GM12878 (cell line): Measurements from ENCODE around the gene FMN2. TPM values are rescaled to one million over a fixed set of nuclear protein-coding genes. Genes with fewer than 3 reads are reported as not detected.

Experiments
- ATAC-seq: fragments of 200-7000 bp; cut with Tn5 transposase; 3 replicates; pipeline ENCODE4 v1.9.1; 2020; ENCODE audit warnings: mild to moderate bottlenecking, moderate library complexity
- BruUV-seq: library from RNA; stranded (reverse); fragments of 400-500 nt; replicated peaks from 2 replicates; lab custom pipeline; 2021; lab: Mats Ljungman, UMichigan
- CTCF ChIA-PET: fragments of 300-600 bp; sonication (Branson Sonifier 250); formaldehyde crosslinking; extraction: SDS; loops from one replicate; lab custom pipeline; 2021; ENCODE audit warnings: inconsistent platforms; lab: Yijun Ruan, JAX
- POLR2A ChIA-PET: fragments of 350-600 bp; formaldehyde crosslinking; extraction: SDS; loops from one replicate; lab custom pipeline; 2021; ENCODE audit warnings: inconsistent platforms; lab: Charles Lee
- RAD21 ChIA-PET: fragments of 300-600 bp; sonication (Branson Sonifier 250); formaldehyde crosslinking; loops from one replicate; lab custom pipeline; 2023; ENCODE audit warnings: antibody characterized with exemption; ENCODE audit not compliant: unreplicated experiment; lab: Charles Lee
- SMC1A ChIA-PET: fragments of 300-600 bp; sonication (Branson Sonifier 250); formaldehyde crosslinking; loops from one replicate; lab custom pipeline; 2023; ENCODE audit not compliant: unreplicated experiment, uncharacterized antibody; lab: Charles Lee
- DNase-seq: peaks from one replicate; pipeline ENCODE4 v3.0.0-alpha.2; 2011; ENCODE audit warnings: low read depth, low spot score
- FAIRE-seq: peaks from 3 replicates; lab custom pipeline; 2011; peaks lifted over from hg19 to GRCh38; lab: Jason Lieb, UNC
- H2AFZ ChIP-seq: 2 replicates; pipeline ENCODE4 v1.6.0; 2011; ENCODE audit warnings: low read depth, low read length, control low read depth; ENCODE audit not compliant: control insufficient read depth
- H3K27ac ChIP-seq: 2 replicates; pipeline ENCODE4 v1.5.1; 2011; ENCODE audit warnings: control low read depth; ENCODE audit not compliant: control insufficient read depth, insufficient read depth
- H3K27me3 ChIP-seq, 2 experiments: replicated peaks in 1 of 2; 2 replicates each; pipeline versions ENCODE4 v1.6.0 to v1.6.1; 2011; ENCODE audit warnings: low read length in 1 of 2; ENCODE audit not compliant: control insufficient read depth in 2 of 2, insufficient read depth in 2 of 2
- H3K36me3 ChIP-seq, 2 experiments: 2 replicates each; pipeline ENCODE4 v1.5.1; 2011; ENCODE audit warnings: low read length in 1 of 2; ENCODE audit not compliant: control insufficient read depth in 2 of 2, insufficient read depth in 2 of 2
- H3K4me1 ChIP-seq: 2 replicates; pipeline ENCODE4 v1.6.1; 2011; ENCODE audit warnings: mild to moderate bottlenecking, low read length, moderate library complexity, mixed read lengths; ENCODE audit not compliant: control insufficient read depth, insufficient read depth
- H3K4me2 ChIP-seq: 2 replicates; pipeline ENCODE4 v1.6.0; 2011; ENCODE audit warnings: control low read depth; ENCODE audit not compliant: control insufficient read depth, insufficient read depth
- H3K4me3 ChIP-seq: fragments of 200-600 bp; sonication (generic); 2 replicates; pipeline ENCODE4 v1.5.1; 2016
- H3K79me2 ChIP-seq: 2 replicates; pipeline ENCODE4 v1.6.0; 2011; ENCODE audit warnings: low read length; ENCODE audit not compliant: control insufficient read depth, insufficient read depth
- H3K9ac ChIP-seq: 2 replicates; pipeline ENCODE4 v1.8.0; 2011; ENCODE audit warnings: low read length, control low read depth, mixed read lengths; ENCODE audit not compliant: control insufficient read depth, insufficient read depth
- H3K9me3 ChIP-seq: replicated peaks from 3 replicates; pipeline ENCODE4 v1.5.1; 2011; ENCODE audit warnings: mild to moderate bottlenecking, low read length; ENCODE audit not compliant: control insufficient read depth, insufficient read depth
- H4K20me1 ChIP-seq: 2 replicates; pipeline ENCODE4 v1.6.0; 2011; ENCODE audit not compliant: control insufficient read depth, insufficient read depth
- CTCF ChIP-seq, 3 experiments: IDR thresholded peaks in 2 of 3; conservative IDR thresholded peaks in 1 of 3; 2 replicates each; pipeline ENCODE4 v1.5.1; 2011; ENCODE audit warnings: low read depth in 3 of 3, low read length in 3 of 3, mild to moderate bottlenecking in 3 of 3, control low read depth in 2 of 3, moderate library complexity in 2 of 3, inconsistent platforms in 1 of 3, mixed read lengths in 1 of 3; ENCODE audit not compliant: control insufficient read depth in 2 of 3, insufficient read depth in 1 of 3; ENCODE audit errors: extremely low read depth in 1 of 3
- CUX1 ChIP-seq: IDR thresholded peaks from 2 replicates; pipeline ENCODE4 v1.6.1; 2012; ENCODE audit warnings: improper control_type of control experiment, low read depth, low read length; ENCODE audit not compliant: insufficient replicate concordance
- HDAC2 ChIP-seq: fragments of 200-600 bp; sonication (generic); IDR thresholded peaks from 2 replicates; pipeline ENCODE4 v1.6.1; 2017
- IRF5 ChIP-seq: fragments of 450-650 bp; IDR thresholded peaks from 2 replicates; pipeline ENCODE4 v1.6.1; 2017; ENCODE audit warnings: borderline replicate concordance
- JUNB ChIP-seq: IDR thresholded peaks from 2 replicates; pipeline ENCODE4 v1.6.1; 2016; ENCODE audit warnings: antibody characterized with exemption, mild to moderate bottlenecking
- KAT2A ChIP-seq: conservative IDR thresholded peaks from 2 replicates; pipeline ENCODE4 v1.6.1; 2011; ENCODE audit warnings: low read depth, low read length; ENCODE audit not compliant: control insufficient read depth
- MEF2A ChIP-seq: IDR thresholded peaks from 2 replicates; pipeline ENCODE4 v1.6.1; 2011; ENCODE audit warnings: low read depth, mild to moderate bottlenecking, low read length, moderate library complexity; ENCODE audit not compliant: insufficient read depth
- MEF2B ChIP-seq: fragments of 450-650 bp; IDR thresholded peaks from 2 replicates; pipeline ENCODE4 v1.6.1; 2018; ENCODE audit warnings: mild to moderate bottlenecking, moderate library complexity; ENCODE audit not compliant: partially characterized antibody, poor library complexity, severe bottlenecking
- NR2F1 ChIP-seq: fragments of 450-650 bp; conservative IDR thresholded peaks from 2 replicates; pipeline ENCODE4 v1.6.1; 2017; ENCODE audit warnings: mild to moderate bottlenecking
- PML ChIP-seq: IDR thresholded peaks from 2 replicates; pipeline ENCODE4 v1.6.1; 2012; ENCODE audit warnings: low read length, inconsistent platforms
- POU2F2 ChIP-seq: IDR thresholded peaks from 3 replicates; pipeline ENCODE4 v1.6.1; 2011; ENCODE audit warnings: low read depth, mild to moderate bottlenecking, low read length, borderline replicate concordance
- SMAD5 ChIP-seq: IDR thresholded peaks from 2 replicates; pipeline ENCODE4 v1.6.1; 2016; ENCODE audit warnings: antibody characterized with exemption, low read depth
- SMC3 ChIP-seq: IDR thresholded peaks from 2 replicates; pipeline ENCODE4 v1.6.1; 2011; ENCODE audit warnings: low read length, improper control_type of control experiment, borderline replicate concordance
- YBX1 ChIP-seq: fragments of 450-650 bp; IDR thresholded peaks from 2 replicates; pipeline ENCODE4 v1.6.1; 2016; ENCODE audit warnings: antibody characterized with exemption
- ZNF217 ChIP-seq: fragments of 450-650 bp; IDR thresholded peaks from 2 replicates; pipeline ENCODE4 v1.6.1; 2017; ENCODE audit warnings: antibody characterized with exemption, mild to moderate bottlenecking
- ZZZ3 ChIP-seq: IDR thresholded peaks from 2 replicates; pipeline ENCODE4 v1.6.1; 2011; ENCODE audit warnings: low read depth; ENCODE audit not compliant: control insufficient read depth, insufficient read length
- WGBS: methylation state at CpG from one replicate; pipeline ENCODE4 v1.1.6; 2016; ENCODE audit warnings: low lambda C conversion rate; ENCODE audit not compliant: insufficient replicate concordance, insufficient coverage; ENCODE audit errors: missing lambda C conversion rate; 5-methylcytosine and 5-hydroxymethylcytosine counted together
- in situ Hi-C: fragments of 300-500 bp; cut with MboI; formaldehyde crosslinking; loops from 9 replicates; pipeline ENCODE4 v1.14.3; 2018; ENCODE audit warnings: mixed read lengths
- intact Hi-C: fragments of 100-400 bp; cut with micrococcal nuclease; formaldehyde crosslinking; loops from one replicate; pipeline ENCODE4 v1.14.2; 2022; ENCODE audit not compliant: unreplicated experiment
- polyA plus RNA-seq, 11 experiments: library from polyadenylated mRNA; depleted of rRNA in 4 of 11; unstranded in 6 of 11; stranded (reverse) in 5 of 11; fragments of >200 nt; fragmentation: Nextera tagmentation in 4 of 11; fragmentation: Illumina TruSeq in 1 of 11; extraction: Ambion mirVana in 4 of 11; extraction: Trizol in 1 of 11; gene quantifications; 1 replicate in 1 of 11; 2 replicates in 10 of 11; pipeline versions ENCODE4 v1.2.1 to v1.2.3, GENCODE V29; 2011 to 2016; ENCODE audit warnings: inconsistent platforms in 2 of 11, missing spikeins in 2 of 11, low read depth in 1 of 11
- total RNA-seq, 4 experiments: library from RNA; depleted of rRNA in 3 of 4; stranded (reverse); fragments of >200 nt in 3 of 4; fragmentation: Illumina TruSeq in 1 of 4; extraction: Trizol in 1 of 4; gene quantifications; 2 replicates each; pipeline versions ENCODE4 v1.2.1 to v1.2.3, GENCODE V29; 2013 to 2021

The FMN2 gene
- total and polyA plus RNA-seq, 10 of the 15 experiments (the other 5 are each of a cell fraction or from before 2014, with no cell fraction given) = 0.60 TPM; not detected in 9

- no peaks in the 10 kb centered on the region for H3K9me3 ChIP-seq
- CTCF ChIA-PET = interaction anchor here (0.6 to 4.4 kb wide), 16 partner anchors 9 to 330 kb away, joined by 3 to 54 read pairs (median 4); no protein-coding TSS in a partner anchor
- intact Hi-C loops = loop anchor here (1.0 to 2.0 kb wide), 3 partner anchors 147 to 237 kb away; no protein-coding TSS in a partner anchor
- peak; percentile 93 for ATAC-seq
- no peaks in the 10 kb centered on the region for H3K4me1 ChIP-seq
- in situ Hi-C loops = no loop called here
- DNase-seq = no peak
- RAD21 ChIA-PET = interaction anchor here (0.6 to 2.4 kb wide), 12 partner anchors 10 to 236 kb away, joined by 3 to 30 read pairs (median 4); no protein-coding TSS in a partner anchor
- no peaks in the 10 kb centered on the region for H3K27me3 ChIP-seq
- H4K20me1 ChIP-seq = no peaks in the 10 kb centered on the region
- SMC1A ChIA-PET = interaction anchor here (0.8 to 6.2 kb wide), 15 partner anchors 10 to 489 kb away, joined by 3 to 46 read pairs (median 5); no protein-coding TSS in a partner anchor
- 13% methylated on average over 7 of the region's 7 CpGs for WGBS
- no peaks in the 10 kb centered on the region for H3K36me3 ChIP-seq
- no peaks in the 10 kb centered on the region for H3K79me2 ChIP-seq
- H2AFZ ChIP-seq = no peak overlapping the region
- H3K27ac ChIP-seq = no peak overlapping the region
- BruUV-seq = no TSS peak
- POLR2A ChIA-PET = interaction anchor here (1.5 to 2.1 kb wide), 2 partner anchors 9 to 14 kb away, joined by 4 to 6 read pairs; no protein-coding TSS in a partner anchor
- no peak overlapping the region for H3K4me2 ChIP-seq
- no peak overlapping the region for H3K4me3 ChIP-seq
- no peak for FAIRE-seq
- no peak overlapping the region for H3K9ac ChIP-seq
- TF ChIP-seq ZNF217 (no peak), CUX1 (no peak), NR2F1 (no peak), CTCF (IDR thresholded peaks at IDR 0.05 in 2 of 3, conservative IDR thresholded peaks at IDR 0.05 in 1 of 3; ENCODE audit: control insufficient read depth in 2 of 3, extremely low read depth in 1 of 3, insufficient read depth in 1 of 3, low read depth in 3 of 3, low read length in 3 of 3) (peak in 2 of 3 experiments; percentile 48 to 55; a peak in 3 of 6 replicates), HDAC2 (no peak), ZZZ3 (no peak), SMAD5 (no peak), MEF2B (peak; percentile 21), POU2F2 (no peak), SMC3 (peak; percentile 46; the same call in 1 of the 2 replicates), MEF2A (no peak), KAT2A (no peak), YBX1 (no peak), JUNB (no peak), IRF5 (no peak), PML (no peak)
These were observed 363.6 kb downstream of the FMN2 start for GRCh38 chr1:240455228-240455821.
